ENCODE results near the gene SSTR4. TPM values are rescaled to one million over a fixed set of nuclear protein-coding genes. Genes with fewer than 3 reads are reported as not detected.
A peak's percentile ranks its signal among the peaks of the same experiment; 100 is the strongest.

The SSTR4 gene
- total RNA-seq, 1 experiment from 2014 or later: not detected

GRCh38 chr20:23078351-23079015, 43.4 kb downstream of the SSTR4 start (continued):
- TF ChIP-seq, protein P1, sequence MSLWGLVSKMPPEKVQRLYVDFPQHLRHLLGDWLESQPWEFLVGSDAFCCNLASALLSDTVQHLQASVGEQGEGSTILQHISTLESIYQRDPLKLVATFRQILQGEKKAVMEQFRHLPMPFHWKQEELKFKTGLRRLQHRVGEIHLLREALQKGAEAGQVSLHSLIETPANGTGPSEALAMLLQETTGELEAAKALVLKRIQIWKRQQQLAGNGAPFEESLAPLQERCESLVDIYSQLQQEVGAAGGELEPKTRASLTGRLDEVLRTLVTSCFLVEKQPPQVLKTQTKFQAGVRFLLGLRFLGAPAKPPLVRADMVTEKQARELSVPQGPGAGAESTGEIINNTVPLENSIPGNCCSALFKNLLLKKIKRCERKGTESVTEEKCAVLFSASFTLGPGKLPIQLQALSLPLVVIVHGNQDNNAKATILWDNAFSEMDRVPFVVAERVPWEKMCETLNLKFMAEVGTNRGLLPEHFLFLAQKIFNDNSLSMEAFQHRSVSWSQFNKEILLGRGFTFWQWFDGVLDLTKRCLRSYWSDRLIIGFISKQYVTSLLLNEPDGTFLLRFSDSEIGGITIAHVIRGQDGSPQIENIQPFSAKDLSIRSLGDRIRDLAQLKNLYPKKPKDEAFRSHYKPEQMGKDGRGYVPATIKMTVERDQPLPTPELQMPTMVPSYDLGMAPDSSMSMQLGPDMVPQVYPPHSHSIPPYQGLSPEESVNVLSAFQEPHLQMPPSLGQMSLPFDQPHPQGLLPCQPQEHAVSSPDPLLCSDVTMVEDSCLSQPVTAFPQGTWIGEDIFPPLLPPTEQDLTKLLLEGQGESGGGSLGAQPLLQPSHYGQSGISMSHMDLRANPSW (CRISPR knock-in tag; conservative IDR thresholded peaks at IDR 0.05; ENCODE audit: low read depth): no peak

DNA sequence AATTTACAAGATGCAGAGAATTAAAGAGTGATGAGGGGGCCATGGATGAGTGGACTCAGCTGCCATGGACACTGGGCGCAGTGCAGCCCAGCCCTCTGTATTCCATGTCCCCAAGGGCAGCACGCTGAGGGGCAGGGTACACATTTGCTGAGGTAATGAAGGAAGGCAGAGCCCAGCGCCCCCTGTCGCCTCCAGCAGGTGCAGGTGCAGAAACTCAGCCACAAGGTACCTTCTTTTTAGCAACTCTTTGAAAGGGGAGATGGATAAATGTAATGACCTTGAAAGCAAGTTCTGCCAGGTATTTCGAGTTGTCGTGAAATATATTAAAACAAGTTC, 43.9 kb downstream of the SSTR4 start:
- peak; percentile 32; the same call in 1 of the 2 replicates for TF ChIP-seq CTCF (IDR thresholded peaks at IDR 0.05)
- no peak for TF ChIP-seq NFYB (CRISPR knock-in tag; conservative IDR thresholded peaks at IDR 0.05; ENCODE audit: low read depth)
- Mint-ChIP-seq H3K36me3 (no peaks in the 10 kb centered on the region), H3K9me3 (no peaks in the 10 kb centered on the region), H3K27ac (no peak overlapping the region), H3K4me3 (no peak overlapping the region), H3K4me1 (peaks cover 27% of the 10 kb centered on the region), H3K27me3 (ENCODE audit: low read depth) (no peaks in the 10 kb centered on the region; the same call in 1 of the 2 replicates)
- peak; percentile 76 for ATAC-seq
- CTCF ChIA-PET: interaction anchor here (0.6 to 1.6 kb wide), 9 partner anchors 10 to 262 kb away, joined by 3 to 12 read pairs (median 5); partner anchors contain the start of gene THBD
- peak; percentile 69 for DNase-seq (ENCODE audit: low spot score)
- POLR2A ChIA-PET: no interaction called here

- H3K4me1 Mint-ChIP-seq: peaks cover 27% of the 10 kb centered on the region
- no peak for TF ChIP-seq JAZF1 (CRISPR knock-in tag; IDR thresholded peaks at IDR 0.05)
- no peak for TF ChIP-seq NFATC4 (CRISPR knock-in tag; IDR thresholded peaks at IDR 0.05)
- no peak for TF ChIP-seq MXD4 (CRISPR knock-in tag; IDR thresholded peaks at IDR 0.05; ENCODE audit: borderline replicate concordance)
- no peak for TF ChIP-seq NR2C2 (CRISPR knock-in tag; IDR thresholded peaks at IDR 0.05)
- no peak for TF ChIP-seq PRRX2 (CRISPR knock-in tag; IDR thresholded peaks at IDR 0.05)
- no peak for TF ChIP-seq KAT7 (CRISPR knock-in tag; IDR thresholded peaks at IDR 0.05; ENCODE audit: borderline replicate concordance)
- TF ChIP-seq JUN (CRISPR knock-in tag; IDR thresholded peaks at IDR 0.05): no peak
- TF ChIP-seq IRF1 (CRISPR knock-in tag; IDR thresholded peaks at IDR 0.05): no peak
- no peak for TF ChIP-seq CREB1 (CRISPR knock-in tag; IDR thresholded peaks at IDR 0.05)
- TF ChIP-seq FOXK1 (CRISPR knock-in tag; IDR thresholded peaks at IDR 0.05): no peak
- TF ChIP-seq, protein P2, sequence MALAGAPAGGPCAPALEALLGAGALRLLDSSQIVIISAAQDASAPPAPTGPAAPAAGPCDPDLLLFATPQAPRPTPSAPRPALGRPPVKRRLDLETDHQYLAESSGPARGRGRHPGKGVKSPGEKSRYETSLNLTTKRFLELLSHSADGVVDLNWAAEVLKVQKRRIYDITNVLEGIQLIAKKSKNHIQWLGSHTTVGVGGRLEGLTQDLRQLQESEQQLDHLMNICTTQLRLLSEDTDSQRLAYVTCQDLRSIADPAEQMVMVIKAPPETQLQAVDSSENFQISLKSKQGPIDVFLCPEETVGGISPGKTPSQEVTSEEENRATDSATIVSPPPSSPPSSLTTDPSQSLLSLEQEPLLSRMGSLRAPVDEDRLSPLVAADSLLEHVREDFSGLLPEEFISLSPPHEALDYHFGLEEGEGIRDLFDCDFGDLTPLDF (CRISPR knock-in tag; IDR thresholded peaks at IDR 0.05): no peak
- no peak for TF ChIP-seq FOXP1 (CRISPR knock-in tag; IDR thresholded peaks at IDR 0.05; ENCODE audit: borderline replicate concordance)
- no peak for TF ChIP-seq TEAD4 (CRISPR knock-in tag; IDR thresholded peaks at IDR 0.05)
- TF ChIP-seq, protein P3, sequence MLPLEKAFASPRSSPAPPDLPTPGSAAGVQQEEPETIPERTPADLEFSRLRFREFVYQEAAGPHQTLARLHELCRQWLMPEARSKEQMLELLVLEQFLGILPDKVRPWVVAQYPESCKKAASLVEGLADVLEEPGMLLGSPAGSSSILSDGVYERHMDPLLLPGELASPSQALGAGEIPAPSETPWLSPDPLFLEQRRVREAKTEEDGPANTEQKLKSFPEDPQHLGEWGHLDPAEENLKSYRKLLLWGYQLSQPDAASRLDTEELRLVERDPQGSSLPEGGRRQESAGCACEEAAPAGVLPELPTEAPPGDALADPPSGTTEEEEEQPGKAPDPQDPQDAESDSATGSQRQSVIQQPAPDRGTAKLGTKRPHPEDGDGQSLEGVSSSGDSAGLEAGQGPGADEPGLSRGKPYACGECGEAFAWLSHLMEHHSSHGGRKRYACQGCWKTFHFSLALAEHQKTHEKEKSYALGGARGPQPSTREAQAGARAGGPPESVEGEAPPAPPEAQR (CRISPR knock-in tag; IDR thresholded peaks at IDR 0.05): no peak
- TF ChIP-seq, protein P4, sequence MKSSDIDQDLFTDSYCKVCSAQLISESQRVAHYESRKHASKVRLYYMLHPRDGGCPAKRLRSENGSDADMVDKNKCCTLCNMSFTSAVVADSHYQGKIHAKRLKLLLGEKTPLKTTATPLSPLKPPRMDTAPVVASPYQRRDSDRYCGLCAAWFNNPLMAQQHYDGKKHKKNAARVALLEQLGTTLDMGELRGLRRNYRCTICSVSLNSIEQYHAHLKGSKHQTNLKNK (CRISPR knock-in tag; IDR thresholded peaks at IDR 0.05): no peak
- TF ChIP-seq NR1H2 (CRISPR knock-in tag; IDR thresholded peaks at IDR 0.05): no peak
- TF ChIP-seq ZNF281 (CRISPR knock-in tag; IDR thresholded peaks at IDR 0.05): no peak
- no peak for TF ChIP-seq ZNF317 (CRISPR knock-in tag; IDR thresholded peaks at IDR 0.05; ENCODE audit: borderline replicate concordance, low read depth)
- TF ChIP-seq, protein P5, sequence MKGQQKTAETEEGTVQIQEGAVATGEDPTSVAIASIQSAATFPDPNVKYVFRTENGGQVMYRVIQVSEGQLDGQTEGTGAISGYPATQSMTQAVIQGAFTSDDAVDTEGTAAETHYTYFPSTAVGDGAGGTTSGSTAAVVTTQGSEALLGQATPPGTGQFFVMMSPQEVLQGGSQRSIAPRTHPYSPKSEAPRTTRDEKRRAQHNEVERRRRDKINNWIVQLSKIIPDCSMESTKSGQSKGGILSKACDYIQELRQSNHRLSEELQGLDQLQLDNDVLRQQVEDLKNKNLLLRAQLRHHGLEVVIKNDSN (CRISPR knock-in tag; IDR thresholded peaks at IDR 0.05): no peak
- DNase-seq (ENCODE audit: low spot score): no peak
- H3K4me3 Mint-ChIP-seq: no peak overlapping the region
- no peaks in the 10 kb centered on the region; the same call in 1 of the 2 replicates for H3K27me3 Mint-ChIP-seq (ENCODE audit: low read depth)
- no peaks in the 10 kb centered on the region for H3K9me3 Mint-ChIP-seq
- H3K27ac Mint-ChIP-seq: no peak overlapping the region
- ChIA-PET POLR2A (no interaction called here), CTCF (interaction anchor here (0.7 to 1.6 kb wide), 8 partner anchors 10 to 155 kb away, joined by 3 to 12 read pairs (median 5); partner anchors contain the start of gene THBD)
- no peaks in the 10 kb centered on the region for H3K36me3 Mint-ChIP-seq
- ATAC-seq: no peak
Measured at GRCh38 chr20:23079926-23080325, 44.8 kb downstream of the SSTR4 start.

Measured in WTC11 (cell line).